Umbilical cord (tissue), 2 donors: ENCODE results near the gene CSRNP3. TPM values are rescaled to one million over a fixed set of nuclear protein-coding genes. Genes with fewer than 3 reads are reported as not detected.
"Not testable (repeated sequence)": the region's sequence is repeated elsewhere in the genome, so short reads cannot be mapped to it uniquely, and the experiment has no call there.

Experiments used
- DNase-seq: peaks from one replicate; pipeline ENCODE4 v3.0.0-alpha.2; 2015; ENCODE audit warnings: low spot score
- total RNA-seq: library from RNA; depleted of rRNA; stranded (reverse); fragments of >200 nt; gene quantifications from one replicate; pipeline ENCODE4 v1.2.3, GENCODE V29; 2014; ENCODE audit warnings: low replicate concordance; ENCODE audit not compliant: insufficient read depth

Gene CSRNP3
- total RNA-seq, 1 donor from 2014 or later = 10.4 TPM

- DNase-seq = peak; percentile 27
These were observed 163.9 kb downstream of the CSRNP3 start for GRCh38 chr2:165633431-165633830.

GRCh38 chr2:165634282-165634681 lies 164.8 kb downstream of the CSRNP3 start:
- peak; percentile 10 for DNase-seq

GRCh38 chr2:165634855-165635254 lies 165.4 kb downstream of the CSRNP3 start:
- peak; percentile 86 for DNase-seq

- no peak for DNase-seq
These were observed 166.0 kb downstream of the CSRNP3 start for GRCh38 chr2:165635532-165635931.

DNA sequence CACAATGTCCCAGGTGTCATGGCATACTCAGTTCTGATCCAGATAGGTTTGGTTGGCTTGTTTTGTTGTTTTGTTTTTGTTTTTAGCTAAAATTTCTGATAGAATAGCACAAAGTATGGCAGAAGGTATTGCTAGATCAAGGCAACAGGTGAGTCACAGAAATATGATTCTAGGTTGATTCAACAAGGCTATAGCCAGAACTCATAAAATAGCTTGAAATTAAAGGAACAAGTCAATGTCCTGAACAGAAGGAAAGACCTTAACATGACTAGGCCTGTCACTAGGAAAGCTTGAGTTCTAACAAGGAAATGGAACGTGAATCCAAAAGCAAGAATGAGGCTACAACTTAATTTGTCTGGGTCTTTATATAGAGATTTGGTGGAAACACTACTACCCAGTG lies 167.5 kb downstream of the CSRNP3 start:
- no peak for DNase-seq

DNA sequence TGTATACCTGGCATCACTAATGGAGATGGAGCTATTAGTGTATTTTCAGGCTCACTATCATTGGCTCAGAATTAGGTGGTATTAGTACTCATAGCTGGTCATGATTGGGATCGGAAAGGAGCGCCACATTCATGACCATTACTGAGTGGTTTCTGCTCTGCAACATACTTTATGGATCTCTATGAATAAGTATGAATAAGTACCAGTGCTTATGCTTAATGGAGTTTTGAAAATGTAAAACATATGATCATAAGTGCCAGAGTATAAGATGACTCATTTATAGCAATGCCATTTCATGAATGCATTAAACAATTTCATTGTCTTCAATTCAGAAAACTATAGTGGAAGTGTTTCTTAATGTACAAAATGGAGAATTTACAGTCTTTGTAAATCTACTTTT lies 167.9 kb downstream of the CSRNP3 start:
- no peak for DNase-seq

- no peak for DNase-seq
These were observed 170.0 kb downstream of the CSRNP3 start for GRCh38 chr2:165639504-165639903.

DNA sequence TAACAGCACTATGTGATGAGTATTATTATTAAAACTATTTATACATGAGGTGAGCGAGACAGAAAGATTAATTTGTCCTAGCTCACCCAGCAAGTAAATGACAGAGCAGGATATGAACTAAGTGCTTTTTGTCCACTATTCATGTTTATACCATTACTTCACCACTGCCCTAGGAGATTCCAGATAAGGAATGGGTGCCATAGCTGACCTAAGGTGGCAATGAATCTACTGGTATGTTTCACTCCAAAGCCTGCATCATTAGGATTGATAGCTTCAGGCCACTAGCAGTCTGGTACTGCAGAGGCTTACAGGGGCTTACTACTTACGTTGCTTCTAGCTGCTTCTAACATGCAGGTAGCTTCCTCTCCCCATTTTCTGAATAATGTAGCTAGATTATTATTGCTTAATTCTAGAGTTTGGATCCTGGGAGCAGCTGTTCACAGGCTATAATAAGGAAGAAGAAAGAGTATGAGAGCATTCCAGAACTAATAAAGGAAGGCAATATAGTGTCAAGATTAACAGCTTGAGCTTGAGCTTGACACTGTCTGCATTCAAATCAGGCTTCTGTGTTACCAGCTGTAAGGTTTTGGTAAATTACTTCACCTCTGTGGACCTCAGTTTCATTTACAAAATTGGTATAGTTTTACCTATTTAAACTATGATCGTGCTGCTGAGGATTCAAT lies 170.9 kb downstream of the CSRNP3 start:
- DNase-seq = no peak

- DNase-seq = peak; percentile 51
These were observed 176.7 kb downstream of the CSRNP3 start for GRCh38 chr2:165645930-165646831.

DNA sequence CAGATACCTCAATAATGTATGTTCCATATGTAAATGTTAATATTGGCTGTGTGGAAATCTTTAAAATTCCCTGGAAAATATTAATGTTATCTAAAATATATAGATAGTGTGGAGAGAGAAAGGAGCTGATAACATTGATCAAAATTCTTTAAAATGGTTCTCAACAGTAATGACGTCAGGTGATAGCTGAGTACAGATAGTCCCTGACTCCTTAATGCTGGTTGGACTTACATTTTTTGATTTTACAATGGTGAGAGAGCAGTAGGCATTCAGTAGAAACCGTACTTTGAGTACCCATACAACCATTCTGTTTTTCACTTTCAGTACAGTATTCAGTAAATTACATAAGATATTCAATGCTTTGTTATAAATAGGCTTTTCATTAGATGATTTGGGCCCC lies 177.9 kb downstream of the CSRNP3 start:
- no peak for DNase-seq

- no peak for DNase-seq
These were observed 179.3 kb downstream of the CSRNP3 start for GRCh38 chr2:165648801-165649200.

DNA sequence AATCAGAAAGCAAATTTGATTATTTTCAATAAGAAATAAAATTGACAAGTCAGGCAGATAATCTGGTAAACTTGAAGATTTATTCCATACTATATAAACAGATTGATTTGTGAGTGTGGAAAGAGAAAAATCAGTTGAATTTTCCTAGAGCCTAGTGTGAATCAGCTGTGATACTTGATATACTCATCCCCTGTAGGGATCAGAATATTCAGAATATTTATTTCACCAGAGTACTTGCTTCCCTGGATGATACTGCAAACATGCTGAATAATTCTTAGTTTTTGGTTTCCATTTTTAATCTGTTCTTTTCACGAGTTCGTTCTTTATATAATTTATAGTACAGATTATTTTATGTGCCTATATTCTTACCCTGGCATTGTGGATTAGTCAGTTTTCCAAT lies 181.7 kb downstream of the CSRNP3 start:
- DNase-seq = no peak

DNA sequence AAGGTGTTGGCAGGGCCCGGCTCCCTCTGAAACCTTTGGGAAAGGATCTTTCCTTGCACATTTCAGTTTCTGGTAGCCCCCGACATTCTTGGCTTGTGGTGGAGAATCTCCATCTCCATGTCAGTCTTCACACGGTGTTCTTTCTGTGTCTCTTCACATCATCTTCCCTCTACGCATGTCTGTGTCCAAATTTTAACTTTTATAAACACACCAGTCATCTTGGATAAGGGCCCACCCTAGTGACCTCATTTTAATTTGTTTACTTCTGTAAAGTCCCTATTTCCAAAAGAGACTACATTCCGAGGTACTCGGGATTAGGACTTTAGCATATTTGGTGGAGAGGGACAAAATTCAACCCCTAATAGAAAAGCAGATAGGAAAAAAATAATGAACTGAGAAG lies 186.2 kb downstream of the CSRNP3 start:
- no peak for DNase-seq

DNA sequence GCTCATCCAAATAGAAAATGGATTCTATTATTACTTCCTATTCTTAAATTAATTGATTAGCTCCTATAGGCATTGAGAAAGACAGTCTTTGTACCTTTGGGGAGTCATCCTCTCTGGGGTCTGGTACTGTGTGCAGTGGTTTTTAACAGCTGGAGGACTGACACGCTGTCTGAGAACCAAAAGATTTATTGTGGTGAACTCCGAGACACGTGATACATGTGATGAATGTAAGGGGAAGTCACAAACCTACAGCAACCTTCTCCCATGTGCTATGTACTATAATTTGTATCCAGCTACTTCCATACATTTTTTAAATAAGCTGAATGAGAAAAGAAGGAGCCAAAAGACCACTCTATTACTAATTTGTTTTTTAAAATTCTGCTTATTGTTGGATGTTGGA lies 190.9 kb downstream of the CSRNP3 start:
- no peak for DNase-seq

GRCh38 chr2:165662720-165663119 lies 193.2 kb downstream of the CSRNP3 start:
- DNase-seq = no peak

GRCh38 chr2:165665614-165666013 lies 196.1 kb downstream of the CSRNP3 start:
- DNase-seq = no peak

GRCh38 chr2:165666073-165666472 lies 196.6 kb downstream of the CSRNP3 start:
- not testable (repeated sequence) for DNase-seq

GRCh38 chr2:165666605-165667004 lies 197.1 kb downstream of the CSRNP3 start:
- no peak for DNase-seq

GRCh38 chr2:165667375-165667774 lies 197.9 kb downstream of the CSRNP3 start:
- DNase-seq = no peak

- no peak for DNase-seq
These were observed 205.3 kb downstream of the CSRNP3 start for GRCh38 chr2:165674780-165675179.

- DNase-seq = no peak
These were observed 206.1 kb downstream of the CSRNP3 start for GRCh38 chr2:165675551-165675968.

- no peak for DNase-seq
These were observed 209.4 kb downstream of the CSRNP3 start for GRCh38 chr2:165678882-165679281.

DNA sequence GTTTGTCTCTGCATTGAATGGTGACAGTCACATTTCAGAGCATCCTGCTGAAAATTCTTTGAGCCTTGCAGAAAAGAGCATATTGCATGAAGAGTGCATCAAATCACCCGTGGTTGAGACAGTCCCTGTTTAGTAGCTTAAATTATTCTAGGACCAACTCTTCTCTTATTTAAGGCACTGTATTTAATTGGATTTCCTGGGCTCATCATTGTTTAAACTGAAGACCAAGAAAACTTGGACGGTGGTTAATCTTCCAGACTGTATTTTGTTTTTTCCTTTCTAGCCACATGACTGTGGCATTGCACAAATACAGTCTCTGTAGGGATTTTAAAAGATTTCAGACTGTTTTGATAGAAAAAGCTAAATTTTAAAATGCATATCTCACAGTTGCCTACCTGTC lies 210.1 kb downstream of the CSRNP3 start:
- no peak for DNase-seq
